RWPE2 (cell line): ENCODE measurements around the gene DRD2.
A peak's percentile ranks its signal among the peaks of the same experiment; 100 is the strongest.

Experiments used
- ATAC-seq: fragments of 200-7000 bp; cut with Tn5 transposase; 3 replicates; pipeline ENCODE4 v1.9.1; 2021; ENCODE audit warnings: low read depth
- DNase-seq: peaks from one replicate; pipeline ENCODE4 v3.0.0-alpha.2; 2020; ENCODE audit warnings: low spot score
- H3K27ac ChIP-seq: fragments of 450-650 bp; 2 replicates; pipeline ENCODE4 v1.5.1; 2017; ENCODE audit warnings: mild to moderate bottlenecking; ENCODE audit not compliant: poor library complexity, severe bottlenecking
- H3K27me3 ChIP-seq: fragments of 250-450 bp; sonication (Bioruptor Pico); 2 replicates; pipeline ENCODE4 v1.5.1; 2021; ENCODE audit warnings: mild to moderate bottlenecking, moderate library complexity; ENCODE audit not compliant: insufficient read depth, poor library complexity, severe bottlenecking
- H3K36me3 ChIP-seq: fragments of 250-450 bp; sonication (Bioruptor Pico); 2 replicates; pipeline ENCODE4 v1.5.1; 2020; ENCODE audit warnings: low read depth, mild to moderate bottlenecking, moderate library complexity
- H3K4me1 ChIP-seq: fragments of 250-450 bp; sonication (Bioruptor Pico); 2 replicates; pipeline ENCODE4 v1.5.1; 2021; ENCODE audit warnings: mild to moderate bottlenecking, moderate library complexity; ENCODE audit not compliant: insufficient read depth, poor library complexity, severe bottlenecking
- H3K4me3 ChIP-seq: fragments of 250-450 bp; sonication (Bioruptor Pico); 2 replicates; pipeline ENCODE4 v1.5.1; 2021; ENCODE audit warnings: mild to moderate bottlenecking, moderate library complexity; ENCODE audit not compliant: severe bottlenecking
- H3K9me3 ChIP-seq: fragments of 250-450 bp; sonication (Bioruptor Pico); 2 replicates; pipeline ENCODE4 v1.5.1; 2021; ENCODE audit warnings: mild to moderate bottlenecking, moderate library complexity; ENCODE audit not compliant: severe bottlenecking
- CTCF ChIP-seq: fragments of 450-650 bp; IDR thresholded peaks from one replicate; pipeline ENCODE4 v1.5.1; 2017; ENCODE audit warnings: mild to moderate bottlenecking, moderate library complexity; ENCODE audit not compliant: poor library complexity, severe bottlenecking

DRD2 gene

DNA sequence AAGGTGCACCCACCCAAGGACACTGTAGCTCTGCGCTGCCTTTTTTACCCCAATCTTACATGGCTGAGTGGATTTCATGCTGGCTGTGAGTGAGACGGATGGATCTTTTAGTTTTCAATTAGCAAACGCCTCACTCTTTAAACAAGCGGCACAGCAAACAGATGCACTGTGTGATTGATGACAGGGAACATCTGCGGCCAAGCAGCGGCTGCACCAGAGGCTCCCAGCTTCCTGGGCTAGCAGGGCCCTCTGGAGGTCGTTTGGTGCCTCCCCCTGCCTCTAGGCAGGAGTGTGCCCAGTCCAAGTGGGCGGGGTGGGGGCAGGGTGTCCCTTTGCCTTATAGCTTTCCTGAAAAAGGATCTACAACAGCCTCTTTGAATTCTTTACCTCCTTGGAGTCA is 2.1 kb upstream of the DRD2 start:
- H3K27me3 ChIP-seq, result peaks cover 39% of the 10 kb centered on the region
- 0 out of 3 replicates have a peak, but pooled peaks have one; percentile 28 for ATAC-seq

DNA sequence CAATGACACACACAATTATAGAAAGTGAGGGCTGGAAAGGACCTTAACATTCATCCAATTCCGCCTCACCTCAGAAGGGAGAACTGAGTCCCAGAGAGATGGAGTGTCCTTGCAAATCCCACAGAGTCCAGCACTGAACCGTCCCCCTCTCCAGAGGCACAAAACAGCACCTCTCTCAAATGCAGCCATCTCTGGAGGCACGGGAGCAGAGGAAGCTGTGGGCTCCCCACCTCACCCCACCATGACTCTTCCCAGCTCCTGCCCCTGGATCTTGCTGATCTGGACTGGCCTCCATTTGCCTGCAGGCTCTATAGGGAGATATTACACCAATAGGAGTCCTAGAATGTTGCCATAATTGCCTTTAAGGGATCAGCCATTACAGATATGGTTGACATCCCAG is 1.4 kb upstream of the DRD2 start:
- H3K4me1 ChIP-seq, result no peaks in the 10 kb centered on the region
- no peak overlapping the region for H3K4me3 ChIP-seq
- H3K36me3 ChIP-seq, result no peaks in the 10 kb centered on the region
- ATAC-seq (no peak), DNase-seq (no peak)
- no peak for TF ChIP-seq CTCF
- H3K9me3 ChIP-seq, result no peaks in the 10 kb centered on the region
- H3K27ac ChIP-seq, result no peak overlapping the region
- peaks cover 40% of the 10 kb centered on the region for H3K27me3 ChIP-seq

More for the DNA sequence above, 2.1 kb upstream of the DRD2 start:
- Histone ChIP-seq H3K36me3 (no peaks in the 10 kb centered on the region), H3K27ac (no peak overlapping the region), H3K9me3 (no peaks in the 10 kb centered on the region), H3K4me3 (no peak overlapping the region), H3K4me1 (no peaks in the 10 kb centered on the region)
- no peak for DNase-seq
- no peak for TF ChIP-seq CTCF

DNA sequence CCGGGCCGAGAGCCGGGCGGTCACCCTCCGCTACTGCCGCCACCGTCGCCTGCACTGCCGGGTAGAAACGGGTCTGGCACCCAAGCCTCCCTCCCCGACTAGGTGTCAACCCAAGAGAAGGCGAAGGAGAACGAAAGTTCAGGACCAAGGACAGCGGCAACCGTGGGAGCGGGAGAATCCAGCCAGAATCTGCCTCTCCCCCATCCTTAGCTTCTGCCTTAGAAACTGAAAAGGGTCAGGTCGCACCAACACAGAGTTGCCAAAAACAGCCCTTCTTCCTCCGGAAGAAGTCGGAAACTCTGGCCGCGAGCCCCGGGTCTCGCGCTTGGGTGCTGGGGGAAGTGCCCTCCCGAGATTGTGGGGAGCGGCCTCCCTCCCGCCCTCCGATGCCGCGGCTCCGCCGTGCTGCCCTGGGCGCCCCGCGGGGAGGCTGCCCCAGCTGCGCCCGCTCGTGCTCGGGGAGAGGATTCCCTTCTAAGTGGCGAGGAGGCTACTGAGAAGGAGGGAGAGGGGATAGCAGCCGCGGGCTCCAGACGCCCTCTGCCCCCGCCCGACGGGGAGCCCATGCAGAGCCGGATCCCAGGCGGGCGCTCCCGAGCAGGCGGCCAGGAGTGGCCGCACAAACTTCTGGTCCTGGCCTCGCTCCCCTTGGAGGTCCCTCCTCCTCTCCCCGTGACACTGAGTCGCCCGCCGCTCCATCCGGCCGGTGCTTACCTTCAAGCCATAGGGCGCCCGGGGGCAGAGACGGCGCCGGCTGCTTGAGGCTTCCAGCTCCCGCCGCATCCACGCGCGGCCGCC is 637 bp downstream of the DRD2 start:
- Histone ChIP-seq H3K36me3 (no peaks in the 10 kb centered on the region), H3K4me1 (no peaks in the 10 kb centered on the region), H3K27ac (no peak overlapping the region), H3K4me3 (peak overlapping the region; percentile 22), H3K27me3 (peaks cover 40% of the 10 kb centered on the region), H3K9me3 (no peaks in the 10 kb centered on the region)
- TF ChIP-seq CTCF, result no peak
- DNase-seq, result peak; percentile 80
- peak; percentile 82 for ATAC-seq

DNA sequence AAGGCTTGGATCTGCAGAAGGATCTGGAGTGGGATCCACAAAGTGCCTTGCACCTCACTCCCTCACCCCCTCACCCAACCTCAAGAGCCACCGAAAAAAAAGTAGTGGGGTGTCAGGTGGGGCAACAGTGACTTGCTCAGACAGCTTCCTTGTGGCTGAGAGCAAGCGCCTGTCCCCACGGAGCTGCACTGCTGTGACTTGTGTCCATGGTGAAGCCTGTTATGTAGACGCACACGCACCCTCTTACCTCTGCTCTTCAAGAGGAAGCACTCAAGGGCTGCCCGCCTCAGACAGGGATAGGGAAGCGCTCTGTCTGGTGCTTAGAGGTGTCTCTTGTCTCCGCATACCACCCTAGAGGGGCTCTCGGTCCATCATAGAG is 1.2 kb downstream of the DRD2 start:
- no peaks in the 10 kb centered on the region for H3K36me3 ChIP-seq
- DNase-seq (no peak), ATAC-seq (peak; percentile 7; the same call in 1 of the 3 replicates)
- no peaks in the 10 kb centered on the region for H3K4me1 ChIP-seq
- H3K4me3 ChIP-seq, result no peak overlapping the region
- TF ChIP-seq CTCF, result no peak
- no peak overlapping the region for H3K27ac ChIP-seq
- H3K27me3 ChIP-seq, result peaks cover 40% of the 10 kb centered on the region
- no peaks in the 10 kb centered on the region for H3K9me3 ChIP-seq

- Histone ChIP-seq H3K4me3 (no peak overlapping the region), H3K27me3 (peaks cover 40% of the 10 kb centered on the region), H3K9me3 (no peaks in the 10 kb centered on the region), H3K36me3 (no peaks in the 10 kb centered on the region), H3K27ac (no peak overlapping the region), H3K4me1 (no peaks in the 10 kb centered on the region)
- DNase-seq (no peak), ATAC-seq (no peak)
- TF ChIP-seq CTCF, result no peak
Measured at GRCh38 chr11:113472471-113472870, 2.7 kb downstream of the DRD2 start.
